ENCODE measurements around the gene GPR78.

Gene GPR78

DNA sequence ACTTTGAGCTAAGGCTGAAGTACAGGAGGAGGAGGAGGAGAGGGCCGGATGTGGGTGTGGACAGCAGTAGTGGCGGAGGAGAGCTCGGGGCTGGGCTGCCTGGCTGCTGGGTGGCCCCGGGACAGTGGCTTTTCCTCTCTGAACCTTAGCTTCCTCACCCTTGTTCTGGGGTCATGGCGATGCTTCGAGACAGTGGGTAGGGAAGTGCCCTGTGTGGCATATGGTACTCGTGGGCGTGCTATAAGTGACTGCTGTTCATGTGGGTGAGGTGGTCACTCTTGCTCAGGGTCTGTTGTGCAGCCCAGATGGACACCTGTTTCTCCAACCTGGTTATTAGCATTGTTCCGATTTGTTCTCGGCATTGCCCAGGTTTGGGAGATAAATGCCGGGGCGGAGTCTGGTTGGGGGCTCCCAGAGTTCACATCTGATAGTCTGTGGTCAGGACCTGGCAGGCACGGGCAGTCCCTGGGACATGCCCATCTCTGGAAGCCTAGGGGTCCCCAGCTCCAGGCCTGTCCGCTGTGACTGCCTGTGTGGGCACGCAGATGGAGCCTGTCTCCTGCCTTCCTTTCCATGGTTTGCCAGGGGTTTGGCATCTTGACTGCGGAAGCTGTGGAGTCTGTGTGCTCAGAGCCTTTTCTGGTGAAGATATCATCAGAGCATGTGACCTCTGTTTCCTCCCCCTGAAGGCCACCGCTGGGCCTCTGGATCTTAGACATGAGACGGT is 7.4 kb downstream of the GPR78 start:
- Histone ChIP-seq H3K36me3 (ENCODE audit: insufficient read depth, low read length) (no peaks in the 10 kb centered on the region), H3K9me3 (ENCODE audit: insufficient read depth, low read length, severe bottlenecking) (no peaks in the 10 kb centered on the region), H3K4me1 (ENCODE audit: insufficient read depth, low read length) (no peaks in the 10 kb centered on the region), H3K4me3 (ENCODE audit: low read depth in 1 of 2, low read length in 2 of 2) (no peak overlapping the region), H3K9ac (ENCODE audit: low read depth, low read length) (no peak overlapping the region), H3K27me3 (ENCODE audit: insufficient read depth, low read length, poor library complexity) (no peaks in the 10 kb centered on the region), H3K27ac (ENCODE audit: low read length) (no peak overlapping the region), H4K20me1 (ENCODE audit: insufficient read depth, low read length) (0 out of 2 replicates have a peak, but pooled peaks cover 8% of the 10 kb centered on the region), H2AFZ (ENCODE audit: low read depth, low read length) (no peak overlapping the region), H3K79me2 (ENCODE audit: insufficient read depth, low read length) (no peaks in the 10 kb centered on the region), H3K4me2 (ENCODE audit: insufficient read depth, low read length) (no peak overlapping the region)
- DNase-seq = no peak
- TF ChIP-seq CTCF (IDR thresholded peaks at IDR 0.05; ENCODE audit: borderline replicate concordance, extremely low read depth, low read length, poor library complexity, severe bottlenecking) (no peak), EZH2 (IDR thresholded peaks at IDR 0.05; ENCODE audit: borderline replicate concordance, low read depth, low read length, severe bottlenecking) (no peak)
- ATAC-seq (ENCODE audit: insufficient read depth, low read depth) = no peak

- no peaks in the 10 kb centered on the region for H3K27me3 ChIP-seq (ENCODE audit: insufficient read depth, low read length, poor library complexity)
- H3K9ac ChIP-seq (ENCODE audit: low read depth, low read length) = no peak overlapping the region
- H3K4me1 ChIP-seq (ENCODE audit: insufficient read depth, low read length) = no peaks in the 10 kb centered on the region
- H4K20me1 ChIP-seq (ENCODE audit: insufficient read depth, low read length) = 0 out of 2 replicates have a peak, but pooled peaks cover 8% of the 10 kb centered on the region
- no peak overlapping the region for H3K27ac ChIP-seq (ENCODE audit: low read length)
- ATAC-seq (ENCODE audit: insufficient read depth, low read depth) (no peak), DNase-seq (no peak)
- H2AFZ ChIP-seq (ENCODE audit: low read depth, low read length) = no peak overlapping the region
- TF ChIP-seq CTCF (IDR thresholded peaks at IDR 0.05; ENCODE audit: borderline replicate concordance, extremely low read depth, low read length, poor library complexity, severe bottlenecking) (no peak), EZH2 (IDR thresholded peaks at IDR 0.05; ENCODE audit: borderline replicate concordance, low read depth, low read length, severe bottlenecking) (no peak)
- no peaks in the 10 kb centered on the region for H3K79me2 ChIP-seq (ENCODE audit: insufficient read depth, low read length)
- H3K36me3 ChIP-seq (ENCODE audit: insufficient read depth, low read length) = no peaks in the 10 kb centered on the region
- no peak overlapping the region for H3K4me3 ChIP-seq (ENCODE audit: low read depth in 1 of 2, low read length in 2 of 2)
- no peaks in the 10 kb centered on the region for H3K9me3 ChIP-seq (ENCODE audit: insufficient read depth, low read length, severe bottlenecking)
- H3K4me2 ChIP-seq (ENCODE audit: insufficient read depth, low read length) = no peak overlapping the region
Observed at GRCh38 chr4:8588196-8588470, 7.9 kb downstream of the GPR78 start.

- H3K9me3 ChIP-seq (ENCODE audit: insufficient read depth, low read length, severe bottlenecking) = no peaks in the 10 kb centered on the region
- no peaks in the 10 kb centered on the region for H3K79me2 ChIP-seq (ENCODE audit: insufficient read depth, low read length)
- H3K4me3 ChIP-seq (ENCODE audit: low read depth in 1 of 2, low read length in 2 of 2) = no peak overlapping the region
- no peaks in the 10 kb centered on the region for H3K36me3 ChIP-seq (ENCODE audit: insufficient read depth, low read length)
- ATAC-seq (ENCODE audit: insufficient read depth, low read depth) = no peak
- no peak overlapping the region for H3K9ac ChIP-seq (ENCODE audit: low read depth, low read length)
- H3K27me3 ChIP-seq (ENCODE audit: insufficient read depth, low read length, poor library complexity) = no peaks in the 10 kb centered on the region
- H3K4me1 ChIP-seq (ENCODE audit: insufficient read depth, low read length) = no peaks in the 10 kb centered on the region
- no peak for DNase-seq
- no peak for TF ChIP-seq EZH2 (IDR thresholded peaks at IDR 0.05; ENCODE audit: borderline replicate concordance, low read depth, low read length, severe bottlenecking)
- TF ChIP-seq CTCF (IDR thresholded peaks at IDR 0.05; ENCODE audit: borderline replicate concordance, extremely low read depth, low read length, poor library complexity, severe bottlenecking) = no peak
- no peak overlapping the region for H3K4me2 ChIP-seq (ENCODE audit: insufficient read depth, low read length)
- no peak overlapping the region for H3K27ac ChIP-seq (ENCODE audit: low read length)
- H2AFZ ChIP-seq (ENCODE audit: low read depth, low read length) = no peak overlapping the region
- H4K20me1 ChIP-seq (ENCODE audit: insufficient read depth, low read length) = peaks cover 10% of the 10 kb centered on the region; the same call in 1 of the 2 replicates
Observed at GRCh38 chr4:8589336-8589735, 9.1 kb downstream of the GPR78 start.

All from DND-41 (cell line).